ENCODE results near the gene ADGRA1. TPM values are rescaled to one million over a fixed set of nuclear protein-coding genes. Genes with fewer than 3 reads are reported as not detected.

Gene ADGRA1
- total and polyA plus RNA-seq, 2 of the 8 experiments (the other 6 are each of a cell fraction or from before 2014, with no cell fraction given): 0.17 to 0.21 TPM

- Histone ChIP-seq H2AK5ac (ENCODE audit: low read depth, low read length) (no peak overlapping the region), H2BK120ac (replicated peaks; ENCODE audit: low read depth, low read length) (no peak overlapping the region), H2BK12ac (ENCODE audit: low read depth, low read length) (no peak overlapping the region), H4K20me1 (replicated peaks in 1 of 2; ENCODE audit: control insufficient read depth in 1 of 2, insufficient read depth in 2 of 2, low read length in 2 of 2) (peaks cover 0 to 5% of the 10 kb centered on the region in 2 experiments), H2BK15ac (ENCODE audit: low read length) (no peak overlapping the region), H3K4me1 (replicated peaks in 1 of 4; ENCODE audit: control insufficient read depth in 3 of 4, insufficient read depth in 4 of 4, low read length in 3 of 4) (peaks cover 0 to 3% (median 0%) of the 10 kb centered on the region in 4 experiments; a peak in 1 of 7 replicates), H3K27me3 (replicated peaks in 1 of 4; ENCODE audit: control insufficient read depth in 3 of 4, extremely low read depth in 1 of 4, insufficient read depth in 3 of 4, low read length in 3 of 4) (no peaks in the 10 kb centered on the region; a peak in 1 of 7 replicates), H3K79me2 (ENCODE audit: control insufficient read depth in 1 of 2, insufficient read depth in 2 of 2, low read length in 2 of 2) (no peaks in the 10 kb centered on the region), H3K4ac (replicated peaks; ENCODE audit: insufficient read length, low read depth, low read length) (no peak overlapping the region), H3K14ac (ENCODE audit: insufficient read length) (no peak overlapping the region), H2AFZ (ENCODE audit: low read length) (no peak overlapping the region), H3K4me2 (ENCODE audit: insufficient read depth in 1 of 2, low read depth in 2 of 2, low read length in 2 of 2) (no peak overlapping the region), H2BK20ac (ENCODE audit: low read length) (no peak overlapping the region), H3K9me3 (ENCODE audit: insufficient read depth in 2 of 2, low read depth in 1 of 2, low read length in 1 of 2) (peaks cover 9 to 11% of the 10 kb centered on the region in 2 experiments; a peak in 3 of 4 replicates), H4K5ac (ENCODE audit: insufficient read length, low read depth, low read length) (no peak overlapping the region), H3K18ac (ENCODE audit: extremely low read depth, low read length) (no peak overlapping the region), H3K79me1 (ENCODE audit: low read depth, low read length) (no peaks in the 10 kb centered on the region), H3K23ac (ENCODE audit: insufficient read length) (no peak overlapping the region), H2BK5ac (ENCODE audit: low read depth, low read length) (no peak overlapping the region), H4K8ac (ENCODE audit: extremely low read depth, insufficient read depth, low read length) (peak overlapping the region; percentile 25; the same call in 1 of the 2 replicates), H3K4me3 (ENCODE audit: extremely low read depth in 1 of 4, insufficient read depth in 2 of 4, low read depth in 3 of 4, low read length in 4 of 4) (no peak overlapping the region), H3K9ac (replicated peaks in 1 of 4; ENCODE audit: extremely low read depth in 1 of 4, low read depth in 3 of 4, low read length in 3 of 4) (no peak overlapping the region), H3K56ac (replicated peaks; ENCODE audit: insufficient read length, low read depth, low read length) (no peak overlapping the region), H4K91ac (replicated peaks; ENCODE audit: insufficient read length, low read length) (no peak overlapping the region), H3K36me3 (ENCODE audit: control insufficient read depth in 2 of 4, insufficient read depth in 4 of 4, low read length in 3 of 4) (peaks cover 0 to 2% (median 0%) of the 10 kb centered on the region in 4 experiments; a peak in 1 of 8 replicates), H3K27ac (ENCODE audit: low read depth, low read length) (no peak overlapping the region), H3K23me2 (ENCODE audit: low read depth, low read length) (peaks cover 7% of the 10 kb centered on the region; the same call in 1 of the 2 replicates)
- FAIRE-seq: no peak
- no peak for TF ChIP-seq SP1 (IDR thresholded peaks at IDR 0.05; ENCODE audit: low read depth, low read length)
- 0 out of 2 replicates have a peak, but pooled peaks have one; percentile 38 for TF ChIP-seq MAFK (IDR thresholded peaks at IDR 0.05; ENCODE audit: low read depth, low read length)
- ChIA-PET CTCF (ENCODE audit: partially characterized antibody) (interaction anchor here (0.6 to 3.8 kb wide), 11 partner anchors 8 to 218 kb away, joined by 3 to 29 read pairs (median 4); no protein-coding TSS in a partner anchor), POLR2A (ENCODE audit: partially characterized antibody) (no interaction called here)
- WGBS, 2 experiments (ENCODE audit: extremely low coverage in 1 of 2, insufficient coverage in 1 of 2, insufficient read length in 1 of 2, insufficient replicate concordance in 2 of 2, low coverage in 1 of 2, low lambda C conversion rate in 2 of 2, missing lambda C conversion rate in 1 of 2): 92% methylated on average over 39 of the region's 39 CpGs; no CpG with 5 or more reads in 1 of the 2 experiments
- DNase-seq (ENCODE audit: low read depth in 1 of 2, low spot score in 2 of 2): no peak
Observed at GRCh38 chr10:133123050-133123745, 35.5 kb downstream of the ADGRA1 start.
